GM19023 (cell line): Measurements from ENCODE around the gene QKI.
"Not testable (repeated sequence)": the region's sequence is repeated elsewhere in the genome, so short reads cannot be mapped to it uniquely, and the experiment has no call there.

Experiments
- ATAC-seq: cut with Tn5 transposase; IDR thresholded peaks from one replicate; pipeline ENCODE4 v1.9.1; 2021; ENCODE audit warnings: mild to moderate bottlenecking, moderate library complexity; ENCODE audit not compliant: unreplicated experiment

Gene QKI

GRCh38 chr6:163414117-163414945, at the start of gene QKI:
Gene QKI, plus strand, starts transcription at chr6:163414718. Its CDS starts 476 bp downstream, at chr6:163415194.
- peak; percentile 43 for ATAC-seq

GRCh38 chr6:163366288-163366687, 48.2 kb upstream of the QKI start:
- ATAC-seq, result no peak

GRCh38 chr6:163367497-163368183, 46.9 kb upstream of the QKI start:
- ATAC-seq, result no peak

DNA sequence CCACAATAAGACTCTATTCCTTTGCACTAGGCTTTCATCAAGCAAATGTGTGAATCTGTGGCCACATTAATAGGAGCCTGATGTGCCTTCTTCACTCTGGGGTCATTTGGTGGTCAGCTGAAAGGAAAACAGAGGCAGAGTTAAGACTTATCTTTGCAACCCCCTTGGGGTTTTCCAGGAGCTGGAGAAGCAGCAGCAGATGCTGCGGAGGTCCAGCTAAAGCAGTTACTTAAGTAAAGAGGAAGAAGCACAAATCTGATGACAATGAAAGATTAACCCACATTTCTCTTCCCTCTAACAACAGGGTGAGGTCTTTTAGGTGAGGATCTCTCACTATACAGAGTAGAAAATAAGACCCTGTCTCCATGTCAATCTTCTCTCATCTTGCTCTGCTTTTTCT, 45.4 kb upstream of the QKI start:
- ATAC-seq, result no peak

- ATAC-seq, result no peak
These were observed 44.7 kb upstream of the QKI start for GRCh38 chr6:163369628-163370365.

- no peak for ATAC-seq
These were observed 43.9 kb upstream of the QKI start for GRCh38 chr6:163370464-163371117.

DNA sequence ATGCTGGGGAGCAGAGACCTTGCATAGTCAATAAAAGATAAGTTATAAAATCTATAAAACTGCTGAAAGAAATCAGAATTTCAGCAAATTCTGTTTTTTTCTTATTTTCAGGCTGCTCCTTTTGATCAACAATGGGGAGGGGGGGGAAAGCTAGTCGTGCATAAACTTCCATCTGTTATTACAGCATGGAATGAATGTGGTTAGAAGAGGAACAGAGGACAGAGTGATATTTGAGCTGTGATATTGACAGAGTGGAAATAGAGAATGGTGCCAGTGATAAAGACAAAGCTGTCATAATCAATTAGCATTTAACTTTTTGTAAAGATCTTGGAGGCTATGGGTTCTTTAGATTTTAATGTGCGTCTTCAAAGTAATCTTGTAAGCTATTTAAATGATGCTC, 43.4 kb upstream of the QKI start:
- ATAC-seq, result no peak

- ATAC-seq, result no peak
These were observed 41.3 kb upstream of the QKI start for GRCh38 chr6:163373240-163373639.

- no peak for ATAC-seq
These were observed 39.2 kb upstream of the QKI start for GRCh38 chr6:163375361-163375760.

DNA sequence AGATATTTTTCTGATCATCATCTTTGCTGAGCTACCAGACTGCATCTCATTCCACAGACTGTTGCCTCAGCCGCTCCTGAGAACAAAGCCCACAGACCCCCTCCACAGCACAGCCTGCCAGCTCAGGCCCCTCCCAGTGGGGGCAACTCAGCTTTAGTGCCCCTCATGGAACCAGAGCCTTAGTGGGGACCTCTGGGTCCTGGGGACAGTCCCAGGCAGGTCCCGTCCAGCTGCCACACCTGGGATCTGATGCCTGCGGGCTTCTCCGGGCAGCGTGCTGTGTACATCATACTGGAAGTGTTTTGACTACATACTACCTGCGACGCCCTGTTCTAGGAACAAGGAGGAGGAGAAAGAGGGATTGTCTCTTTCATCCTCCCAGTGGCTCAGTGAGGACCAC, 38.3 kb upstream of the QKI start:
- ATAC-seq, result no peak

DNA sequence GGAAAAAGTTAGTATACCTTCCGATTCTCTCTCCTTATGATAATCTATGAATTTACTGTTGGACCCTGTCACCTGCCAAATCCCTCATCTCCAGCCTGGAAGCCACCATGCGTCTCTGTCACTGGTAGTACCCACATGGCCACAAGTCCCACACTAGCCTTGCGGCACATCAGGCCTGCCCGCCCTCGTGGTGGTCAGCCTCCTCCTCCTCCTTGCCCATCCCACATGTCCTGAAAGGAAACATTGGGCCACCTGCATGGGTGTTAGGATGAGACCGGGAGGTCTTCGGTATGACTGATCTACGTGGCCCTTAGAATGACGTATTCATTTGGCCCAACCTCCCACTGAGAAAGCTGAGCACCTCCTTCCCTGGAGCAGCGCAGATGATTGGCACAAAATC, 37.0 kb upstream of the QKI start:
- no peak for ATAC-seq

- no peak for ATAC-seq
These were observed 34.3 kb upstream of the QKI start for GRCh38 chr6:163380216-163380615.

GRCh38 chr6:163381118-163381756, 33.3 kb upstream of the QKI start:
- no peak for ATAC-seq

- not testable (repeated sequence) for ATAC-seq
These were observed 31.1 kb upstream of the QKI start for GRCh38 chr6:163383396-163383795.

DNA sequence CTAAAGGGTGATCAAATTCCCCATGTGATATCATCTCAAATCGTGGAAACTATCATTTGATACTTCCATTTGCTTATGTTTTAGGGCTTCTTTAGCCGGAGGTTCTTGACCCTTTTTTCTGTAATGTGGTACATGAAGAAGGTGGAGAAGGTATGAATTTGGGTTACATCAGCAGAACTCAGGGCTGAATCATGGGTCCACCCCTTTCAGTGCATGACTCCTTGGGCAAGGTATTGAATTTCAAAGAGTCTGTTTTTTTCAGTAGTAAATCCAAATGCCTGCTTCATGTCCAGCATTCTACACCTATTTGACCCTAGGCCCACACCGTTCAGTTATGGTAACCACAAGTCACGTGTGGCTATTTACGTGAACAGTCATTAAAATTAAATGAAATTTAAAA, 30.6 kb upstream of the QKI start:
- no peak for ATAC-seq

DNA sequence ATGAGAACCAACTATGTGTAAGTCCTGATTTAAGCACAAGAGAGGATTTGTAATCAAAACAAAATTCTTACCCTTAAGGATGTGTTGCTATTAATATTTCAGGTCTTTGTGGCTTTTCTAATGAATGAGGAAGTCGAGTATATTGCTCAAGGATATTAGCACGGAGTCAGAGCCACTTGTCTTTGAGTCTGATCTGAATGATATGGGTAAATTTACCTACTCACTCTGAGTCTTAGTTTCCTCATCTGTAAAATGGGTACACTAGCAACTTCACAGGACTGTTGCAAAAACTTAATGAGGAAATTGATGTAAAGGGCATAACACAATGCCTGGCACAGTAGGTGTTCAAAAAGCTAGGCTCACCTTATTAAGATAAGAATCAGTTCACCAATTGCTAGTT, 30.0 kb upstream of the QKI start:
- no peak for ATAC-seq

- ATAC-seq, result not testable (repeated sequence)
These were observed 29.0 kb upstream of the QKI start for GRCh38 chr6:163385503-163385902.

GRCh38 chr6:163386329-163386908, 28.1 kb upstream of the QKI start:
- no peak for ATAC-seq

DNA sequence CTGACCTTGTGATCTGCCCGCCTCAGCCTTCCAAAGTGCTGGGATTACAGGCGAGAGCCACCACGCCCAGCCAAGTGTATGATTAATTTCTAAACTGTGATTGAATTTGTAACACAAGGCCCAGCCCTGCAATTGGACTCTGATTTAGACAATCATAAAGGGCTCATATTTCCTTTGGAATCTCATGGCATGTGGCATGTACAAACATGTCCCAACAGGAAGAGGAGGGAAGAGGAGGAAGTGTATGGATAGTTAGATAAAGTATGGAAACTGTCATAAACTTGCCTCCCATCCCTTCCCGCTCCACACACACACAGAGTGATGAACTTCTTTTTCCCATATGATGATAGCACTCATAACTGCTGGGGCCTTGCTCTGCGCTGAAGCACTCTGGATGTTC, 27.2 kb upstream of the QKI start:
- no peak for ATAC-seq

- no peak for ATAC-seq
These were observed 25.2 kb upstream of the QKI start for GRCh38 chr6:163389354-163389753.
